Uterus (tissue), 2 donors: ENCODE results near the gene OSBPL1A.

ENCODE experiments used
- CTCF ChIP-seq, 4 experiments: fragments of 200-600 bp in 2 of 4; fragments of 450-650 bp in 2 of 4; sonication (generic) in 2 of 4; IDR thresholded peaks; one replicate each; pipeline ENCODE4 v1.5.1; 2016 to 2019; ENCODE audit warnings: antibody characterized with exemption in 4 of 4, mild to moderate bottlenecking in 2 of 4, moderate library complexity in 1 of 4
- POLR2A ChIP-seq, 2 donors: fragments of 450-650 bp; IDR thresholded peaks; one replicate each; pipeline ENCODE4 v1.6.1; 2016; ENCODE audit warnings: antibody characterized with exemption in 2 of 2, mild to moderate bottlenecking in 1 of 2, moderate library complexity in 1 of 2

GRCh38 chr18:24346254-24346653 is 51.4 kb downstream of the OSBPL1A start:
- TF ChIP-seq POLR2A (IDR thresholded peaks at IDR 0.05) (no peak), CTCF (IDR thresholded peaks at IDR 0.05) (no peak)
